GM21367 (cell line): Measurements from ENCODE around the gene C1QC.

ENCODE experiments used
- ATAC-seq: cut with Tn5 transposase; IDR thresholded peaks from one replicate; pipeline ENCODE4 v1.9.1; 2021; ENCODE audit not compliant: unreplicated experiment

C1QC gene

DNA sequence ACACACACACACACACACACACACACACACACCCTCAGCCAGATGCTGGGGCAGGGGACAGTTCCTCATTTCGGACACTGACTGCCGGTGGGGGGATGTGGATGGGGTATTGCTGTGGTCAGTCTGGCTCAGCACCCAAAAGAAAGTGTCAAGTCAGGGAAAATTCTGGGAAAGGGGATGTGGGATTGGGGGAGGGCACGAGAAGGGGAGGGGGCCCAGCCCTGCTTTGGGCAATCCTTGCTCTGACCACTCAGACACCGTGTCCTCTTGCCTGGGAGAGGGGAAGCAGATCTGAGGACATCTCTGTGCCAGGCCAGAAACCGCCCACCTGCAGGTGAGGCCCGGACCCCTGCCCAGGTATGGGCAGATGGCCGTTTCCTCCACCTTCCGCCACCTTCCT is at the start of gene C1QC:
TSS of gene C1QC (plus strand) at position 253 of the 400 bp plus-strand sequence. CDS start 391 bp downstream, outside the sequence.
- ATAC-seq, result no peak

DNA sequence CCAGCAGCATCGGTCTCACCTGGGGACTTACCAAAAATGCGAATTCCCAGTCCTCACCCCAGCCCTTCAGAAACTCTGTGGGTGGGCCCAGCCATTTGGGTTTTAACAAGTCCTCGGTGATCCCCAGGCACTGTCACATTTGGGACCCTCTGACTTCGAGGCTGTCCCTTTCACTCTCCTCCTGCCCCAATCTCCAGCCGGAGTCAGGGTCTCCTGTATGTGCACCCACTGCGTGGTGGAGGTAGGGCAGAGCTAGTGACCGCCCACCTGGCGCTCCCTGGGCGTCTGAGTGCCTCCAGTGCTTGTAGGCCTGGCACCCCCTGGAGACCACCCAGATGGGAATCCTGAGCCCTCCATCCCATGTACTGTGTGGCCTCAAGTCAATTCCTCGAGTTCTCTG is 49.0 kb upstream of the C1QC start:
- no peak for ATAC-seq

DNA sequence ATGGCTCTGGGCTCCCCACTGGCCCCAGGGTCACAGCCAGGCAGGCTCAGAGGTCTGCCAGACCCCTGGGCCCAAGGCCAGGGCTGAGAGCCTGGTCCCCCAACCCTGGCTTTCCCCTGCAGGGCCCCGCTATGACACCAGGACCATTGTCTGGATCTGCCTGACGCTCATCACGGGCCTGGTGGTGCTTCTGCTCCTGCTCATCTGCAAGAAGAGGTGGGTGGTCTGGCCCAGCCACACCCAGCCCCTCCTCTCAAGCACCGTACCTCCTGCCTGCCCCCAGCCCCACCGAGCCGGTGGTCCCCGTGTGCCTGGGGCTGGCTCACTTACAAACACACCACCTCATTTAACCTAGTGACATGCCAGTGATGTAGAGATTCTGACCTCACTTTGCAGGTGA is 48.3 kb upstream of the C1QC start:
- ATAC-seq, result no peak

DNA sequence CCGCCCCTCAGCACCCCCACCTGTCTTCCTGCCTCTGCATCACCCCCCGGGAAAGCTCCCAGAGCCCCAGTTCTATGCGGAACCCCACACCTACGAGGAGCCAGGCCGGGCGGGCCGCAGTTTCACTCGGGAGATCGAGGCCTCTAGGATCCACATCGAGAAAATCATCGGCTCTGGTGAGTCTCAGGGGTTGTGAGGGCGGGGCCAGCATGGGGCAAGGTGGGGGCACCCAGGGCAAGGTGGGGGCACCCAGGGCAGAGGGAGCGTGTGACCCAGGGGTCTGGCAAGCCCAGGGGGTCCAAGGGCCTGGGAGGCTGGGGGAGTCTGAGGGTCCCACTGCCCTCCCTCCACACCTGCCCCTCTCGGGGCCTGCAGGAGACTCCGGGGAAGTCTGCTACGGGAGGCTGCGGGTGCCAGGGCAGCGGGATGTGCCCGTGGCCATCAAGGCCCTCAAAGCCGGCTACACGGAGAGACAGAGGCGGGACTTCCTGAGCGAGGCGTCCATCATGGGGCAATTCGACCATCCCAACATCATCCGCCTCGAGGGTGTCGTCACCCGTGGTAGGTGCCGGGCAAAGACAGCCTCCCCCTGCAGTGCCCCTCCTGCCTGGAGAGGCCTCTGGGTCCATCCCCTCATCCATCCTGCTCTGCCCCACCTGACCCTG is 46.0 kb upstream of the C1QC start:
- ATAC-seq, result no peak

DNA sequence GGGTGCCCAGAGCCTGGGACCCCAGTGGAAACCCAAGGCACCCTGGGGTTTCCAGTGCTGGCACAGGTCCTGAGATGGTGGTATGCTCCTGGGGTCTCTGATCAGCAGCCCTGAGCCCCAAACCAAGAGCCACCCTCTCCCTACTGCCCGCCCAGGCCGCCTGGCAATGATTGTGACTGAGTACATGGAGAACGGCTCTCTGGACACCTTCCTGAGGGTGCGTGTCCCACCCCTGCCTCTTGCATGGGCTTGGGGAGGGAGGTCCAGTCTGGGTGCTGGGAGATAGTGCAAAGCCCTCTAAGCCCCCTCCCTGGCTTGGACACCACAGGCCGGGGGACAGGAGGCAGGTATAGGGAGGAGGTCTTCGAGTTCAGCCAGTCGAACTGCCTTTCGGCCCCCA is 45.4 kb upstream of the C1QC start:
- ATAC-seq, result no peak

DNA sequence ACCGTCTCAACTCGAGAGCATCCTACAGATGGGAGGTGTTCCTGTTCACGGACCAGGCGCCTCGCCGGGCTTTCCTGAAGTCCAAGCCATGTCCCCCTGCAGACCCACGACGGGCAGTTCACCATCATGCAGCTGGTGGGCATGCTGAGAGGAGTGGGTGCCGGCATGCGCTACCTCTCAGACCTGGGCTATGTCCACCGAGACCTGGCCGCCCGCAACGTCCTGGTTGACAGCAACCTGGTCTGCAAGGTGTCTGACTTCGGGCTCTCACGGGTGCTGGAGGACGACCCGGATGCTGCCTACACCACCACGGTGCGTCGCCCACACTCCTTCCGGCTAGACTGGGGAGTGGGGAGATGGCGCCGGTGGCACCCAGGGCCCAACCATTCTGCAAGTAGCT is 44.7 kb upstream of the C1QC start:
- ATAC-seq, result no peak

DNA sequence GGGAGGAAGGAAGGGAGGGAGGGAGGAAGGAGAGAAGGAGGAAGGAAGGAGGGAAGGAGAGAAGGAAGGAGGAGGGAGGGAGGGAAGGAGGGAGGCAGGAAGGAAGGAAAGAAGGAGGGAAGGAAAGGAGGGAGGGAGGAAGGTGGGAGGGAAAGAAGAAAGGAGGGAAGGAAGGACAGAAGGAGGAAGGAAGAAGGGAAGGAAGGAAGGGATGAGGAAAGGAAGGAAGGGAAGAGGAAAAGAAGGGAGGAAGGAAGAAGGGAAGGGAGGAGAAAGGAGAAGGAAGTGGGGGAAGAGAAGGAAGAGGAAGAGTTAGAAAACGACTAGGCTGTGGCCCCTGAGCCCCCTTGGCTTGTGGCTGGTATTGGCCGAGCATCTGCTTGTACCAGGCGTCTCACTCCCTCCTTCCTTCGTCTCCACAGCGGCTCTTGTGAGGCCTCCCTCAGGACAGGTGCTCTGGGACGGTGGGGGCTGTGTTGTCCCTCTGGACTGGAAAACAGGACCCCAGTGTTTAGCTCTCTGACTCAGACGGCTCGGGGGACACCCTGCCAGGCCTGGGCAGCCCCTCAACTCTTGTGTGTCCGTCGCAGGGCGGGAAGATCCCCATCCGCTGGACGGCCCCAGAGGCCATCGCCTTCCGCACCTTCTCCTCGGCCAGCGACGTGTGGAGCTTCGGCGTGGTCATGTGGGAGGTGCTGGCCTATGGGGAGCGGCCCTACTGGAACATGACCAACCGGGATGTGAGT is 43.2 kb upstream of the C1QC start:
- ATAC-seq, result no peak

DNA sequence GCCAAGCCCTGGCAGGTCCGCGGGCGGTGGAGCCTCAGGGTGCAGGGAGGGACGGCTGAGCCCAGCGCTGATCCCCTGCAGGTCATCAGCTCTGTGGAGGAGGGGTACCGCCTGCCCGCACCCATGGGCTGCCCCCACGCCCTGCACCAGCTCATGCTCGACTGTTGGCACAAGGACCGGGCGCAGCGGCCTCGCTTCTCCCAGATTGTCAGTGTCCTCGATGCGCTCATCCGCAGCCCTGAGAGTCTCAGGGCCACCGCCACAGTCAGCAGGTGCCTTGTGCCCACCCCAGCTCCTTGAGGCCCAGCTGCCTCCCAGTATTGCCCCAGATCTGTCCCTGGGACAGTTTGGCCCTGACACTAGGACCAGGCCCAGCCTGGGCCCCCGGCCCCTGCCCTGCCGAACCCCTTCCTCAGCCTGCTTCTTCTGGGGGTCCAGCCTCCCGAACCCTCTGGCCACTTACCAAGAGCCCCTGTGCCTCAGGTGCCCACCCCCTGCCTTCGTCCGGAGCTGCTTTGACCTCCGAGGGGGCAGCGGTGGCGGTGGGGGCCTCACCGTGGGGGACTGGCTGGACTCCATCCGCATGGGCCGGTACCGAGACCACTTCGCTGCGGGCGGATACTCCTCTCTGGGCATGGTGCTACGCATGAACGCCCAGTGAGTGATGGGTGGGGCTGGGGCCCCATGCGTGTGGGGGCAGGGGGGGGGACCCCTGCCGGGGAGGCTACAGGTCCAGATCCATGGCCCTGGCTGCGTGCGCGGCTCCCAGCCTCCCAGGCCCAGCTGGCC is 42.4 kb upstream of the C1QC start:
- ATAC-seq, result no peak

DNA sequence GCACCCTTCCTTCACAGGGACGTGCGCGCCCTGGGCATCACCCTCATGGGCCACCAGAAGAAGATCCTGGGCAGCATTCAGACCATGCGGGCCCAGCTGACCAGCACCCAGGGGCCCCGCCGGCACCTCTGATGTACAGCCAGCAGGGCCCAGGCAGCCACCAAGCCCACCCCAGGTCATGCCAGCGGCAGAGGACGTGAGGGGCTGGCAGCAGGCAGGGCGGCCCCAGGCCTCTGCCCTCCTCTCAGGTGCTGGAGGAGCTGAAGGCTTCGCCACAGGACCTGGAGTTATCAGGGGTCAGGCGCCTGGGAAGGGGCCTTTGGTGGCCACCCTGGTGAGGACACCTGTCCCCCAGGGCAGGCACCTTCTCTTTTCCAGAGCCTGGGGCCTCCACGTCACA is 41.8 kb upstream of the C1QC start:
- no peak for ATAC-seq

DNA sequence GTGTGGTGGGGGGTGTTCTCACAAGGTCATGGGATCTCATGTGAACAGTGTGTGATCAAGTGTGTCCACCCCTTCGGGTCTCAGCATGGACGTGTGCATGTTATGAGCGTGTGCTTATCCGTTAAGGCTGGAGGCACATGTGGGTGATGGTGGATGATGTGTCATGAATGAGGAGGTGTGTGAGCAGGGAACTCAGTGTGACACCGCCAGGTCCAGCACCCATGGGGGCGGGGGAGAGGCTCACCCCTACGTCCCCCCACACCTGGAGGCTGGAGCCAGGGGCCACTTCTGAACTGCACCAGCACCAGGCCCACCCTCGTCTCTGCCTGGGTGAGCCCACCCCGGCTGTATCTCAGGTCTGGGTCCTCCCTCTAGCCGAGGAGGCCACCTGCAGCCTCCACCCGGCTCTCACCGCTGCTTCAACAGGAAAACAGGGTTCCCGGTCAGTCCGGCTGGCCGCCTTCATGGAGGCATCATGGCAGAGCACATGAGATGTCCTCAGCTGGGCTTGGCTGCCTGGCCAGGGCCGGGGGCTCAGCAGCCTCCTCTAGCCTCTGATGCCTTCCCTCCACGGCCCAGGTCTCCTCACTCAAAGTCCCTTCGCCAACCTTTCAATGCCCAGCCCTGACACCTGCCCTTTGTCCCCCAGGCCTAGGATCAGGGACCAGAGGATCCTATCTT is 41.2 kb upstream of the C1QC start:
- no peak for ATAC-seq

DNA sequence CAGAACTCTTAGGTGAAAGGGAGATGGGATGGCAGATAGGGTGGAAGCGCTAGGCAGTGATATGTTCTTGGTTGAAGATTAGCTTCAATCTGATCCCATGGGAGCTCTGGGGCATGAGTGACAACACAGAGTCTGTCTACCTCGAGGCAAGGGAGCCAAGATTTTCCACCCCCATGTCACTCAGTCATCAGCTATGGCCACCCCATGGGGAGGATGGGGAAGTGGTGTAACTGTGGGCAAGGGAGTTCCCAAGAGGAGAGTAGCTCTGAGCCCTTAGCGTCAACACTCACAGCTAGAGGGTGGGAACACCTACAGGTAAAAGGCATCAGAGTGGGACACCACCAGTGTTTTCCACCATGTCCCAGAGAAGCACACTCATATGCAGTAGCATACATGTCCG is 37.3 kb upstream of the C1QC start:
- ATAC-seq, result no peak

DNA sequence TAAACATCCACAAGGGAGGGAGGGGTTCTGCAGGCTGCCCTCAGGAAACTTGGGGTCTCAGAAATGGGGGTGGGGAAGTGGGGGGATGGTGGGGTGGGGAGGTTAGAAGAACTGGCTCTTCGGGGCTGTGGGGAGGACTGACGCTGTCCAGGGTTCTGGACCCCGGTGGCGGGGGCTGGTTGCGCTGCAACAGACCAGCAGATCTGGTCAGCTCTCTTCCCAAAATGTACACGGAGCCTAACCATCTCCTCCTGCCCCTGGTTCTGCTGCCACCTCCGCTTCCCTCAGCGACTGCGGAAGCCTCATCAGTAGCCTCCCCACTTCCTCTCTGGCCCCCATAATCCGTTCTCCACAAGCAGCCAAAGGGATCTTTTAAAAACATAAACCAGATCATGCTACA is 36.3 kb upstream of the C1QC start:
- no peak for ATAC-seq

DNA sequence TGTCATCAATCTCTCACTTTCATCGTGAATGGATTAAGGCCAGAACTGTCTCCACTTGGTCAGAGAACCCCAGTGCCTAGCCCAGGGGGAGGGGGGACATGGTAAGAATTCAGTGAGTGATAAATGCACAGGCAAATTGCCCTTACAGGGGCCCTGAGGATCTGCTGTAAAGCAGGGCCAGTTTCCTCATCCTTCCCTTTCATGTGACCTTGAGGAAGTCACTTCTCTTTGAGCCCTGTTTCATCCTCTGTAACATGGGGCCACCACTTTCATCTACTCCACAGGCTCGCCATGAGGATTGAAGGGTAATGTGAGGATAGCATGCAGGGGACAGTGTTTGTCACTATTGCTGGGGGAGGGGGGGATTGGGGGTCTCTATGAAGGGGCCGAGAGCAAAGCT is 35.1 kb upstream of the C1QC start:
- no peak for ATAC-seq

DNA sequence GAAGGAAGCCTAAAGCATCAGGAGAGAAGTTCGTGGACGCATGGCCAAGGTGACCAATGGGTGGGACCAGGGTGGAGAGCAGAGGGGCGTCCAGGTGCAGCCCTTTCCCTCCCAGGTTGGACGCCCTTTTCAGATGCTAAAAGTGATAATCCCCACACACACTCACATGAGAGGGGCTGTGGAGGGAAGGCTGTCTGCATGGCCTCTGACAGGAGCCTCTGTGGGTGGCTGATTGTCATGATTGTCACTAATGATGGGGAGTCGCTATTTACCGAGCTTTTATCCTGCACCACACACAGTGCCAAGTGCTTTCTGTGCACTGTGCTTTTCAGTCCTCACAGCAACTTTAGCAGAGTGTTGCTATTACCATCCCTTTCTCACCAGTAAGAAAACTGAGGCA is 34.1 kb upstream of the C1QC start:
- no peak for ATAC-seq

DNA sequence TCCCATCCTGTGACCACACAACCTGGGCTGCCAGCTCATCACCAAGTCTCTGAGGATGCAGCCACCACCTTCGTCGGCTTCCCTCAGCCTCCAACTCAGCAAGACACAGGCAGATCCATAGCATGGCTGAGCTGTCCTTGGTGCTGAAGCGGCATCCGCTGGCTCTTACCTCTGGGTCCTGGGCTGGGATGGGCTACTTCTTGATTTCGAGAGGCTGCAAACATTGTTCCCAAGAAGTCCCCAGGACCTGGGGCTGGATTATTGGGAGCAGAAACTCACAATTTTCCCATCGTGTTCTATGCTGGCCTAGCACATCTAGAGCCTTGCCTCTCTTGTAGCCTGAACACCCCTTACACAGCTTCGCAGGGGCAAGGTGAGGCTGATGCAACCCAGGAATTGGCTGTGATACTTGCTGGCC is 31.9 kb upstream of the C1QC start:
- no peak for ATAC-seq

DNA sequence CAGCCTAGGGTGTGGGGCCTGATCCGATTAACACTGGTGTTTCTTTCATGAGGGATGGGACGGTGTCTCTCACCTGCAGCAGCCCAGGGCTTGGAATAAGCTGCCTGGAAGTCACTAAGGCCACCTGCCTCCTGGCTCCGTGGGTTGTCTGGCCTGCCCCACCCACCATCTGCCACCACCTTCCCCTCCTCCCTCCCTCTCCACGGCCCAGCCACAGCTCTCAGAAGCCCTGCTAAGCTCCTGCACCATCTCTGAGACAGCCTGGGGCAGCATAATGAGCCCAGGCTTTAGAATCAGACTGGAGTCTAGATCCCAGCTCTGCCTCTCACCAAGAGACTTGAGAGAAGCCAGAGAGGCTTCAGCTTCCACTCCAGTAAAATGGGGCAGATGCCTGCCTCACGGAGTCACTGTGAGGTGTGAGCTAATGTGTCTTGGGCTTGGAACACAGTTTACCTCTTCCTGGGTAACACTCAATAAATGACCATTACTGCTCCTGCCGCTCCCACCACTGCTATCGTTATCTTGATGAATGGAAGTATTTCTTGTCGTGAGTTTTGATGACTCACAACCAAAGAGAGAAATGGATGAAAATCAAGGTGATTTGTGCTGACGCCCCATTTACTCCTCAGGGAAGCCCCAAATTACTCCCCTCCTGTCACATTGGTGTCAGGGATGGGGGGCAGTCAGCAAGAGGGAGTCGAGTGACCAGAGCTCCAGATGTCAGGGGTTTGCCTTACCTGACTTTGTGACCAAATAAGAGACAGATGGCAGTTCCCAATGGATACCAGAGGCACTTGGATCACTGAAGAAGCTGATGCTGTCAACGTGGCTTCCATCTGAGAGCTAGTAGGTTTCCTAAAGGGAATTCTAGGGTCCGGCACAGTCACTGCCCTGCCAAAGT is 30.5 kb upstream of the C1QC start:
- no peak for ATAC-seq

DNA sequence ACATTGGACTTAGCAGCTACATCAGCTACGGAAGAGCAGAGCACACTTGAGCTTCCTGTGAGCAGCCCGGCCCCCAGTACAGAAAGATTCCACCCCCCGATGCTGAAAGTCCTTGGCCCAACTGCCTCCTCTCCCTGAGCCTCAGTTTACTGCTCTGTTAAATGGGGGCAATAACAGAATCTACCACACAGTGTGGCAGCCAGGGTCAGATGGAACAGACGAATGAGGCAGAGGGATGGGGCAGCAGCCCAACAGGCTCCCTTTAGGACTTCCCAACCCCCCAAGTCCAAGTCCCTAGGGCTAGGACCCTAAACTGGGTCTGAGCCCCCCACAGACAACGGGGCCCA is 29.9 kb upstream of the C1QC start:
- no peak for ATAC-seq

DNA sequence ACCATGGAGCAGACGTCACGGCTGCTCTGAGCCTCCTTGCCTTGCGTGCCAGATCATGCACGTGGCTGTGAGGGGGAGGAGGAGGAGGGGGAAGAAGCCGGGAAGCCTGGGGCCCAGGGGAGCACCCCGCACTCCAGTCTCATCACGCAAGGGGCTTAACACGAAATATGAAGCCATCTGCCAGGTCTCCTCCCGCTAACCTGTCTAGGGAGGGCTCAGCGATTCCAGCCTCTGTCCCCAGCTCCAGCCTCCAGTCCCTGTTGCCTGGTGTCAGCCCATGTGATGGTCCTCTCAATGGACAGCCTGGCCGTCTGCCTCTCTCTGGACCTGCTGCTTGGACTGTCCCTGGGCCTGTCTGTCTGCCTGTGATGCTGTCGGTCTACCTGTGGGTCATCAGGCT is 29.5 kb upstream of the C1QC start:
- ATAC-seq, result no peak

DNA sequence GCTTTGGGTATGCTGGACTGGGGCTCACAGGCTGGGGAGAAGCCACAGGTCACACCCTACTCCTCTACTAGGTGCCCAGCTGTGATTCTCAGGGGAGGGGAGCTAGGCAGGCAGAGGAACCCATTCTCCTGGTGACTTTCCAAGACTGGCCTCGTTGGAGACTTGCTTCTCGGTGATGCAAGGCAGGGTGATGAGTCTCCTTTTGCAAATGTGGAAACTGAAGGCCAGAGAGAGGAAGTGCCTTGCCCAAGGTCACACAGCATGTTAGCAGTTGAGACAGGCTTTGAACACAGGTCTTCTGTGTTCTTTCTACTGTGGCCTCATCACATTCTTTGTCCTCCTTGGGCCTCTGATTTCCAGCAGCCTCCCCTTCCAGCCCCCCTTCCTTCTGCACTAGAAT is 27.5 kb upstream of the C1QC start:
- no peak for ATAC-seq

DNA sequence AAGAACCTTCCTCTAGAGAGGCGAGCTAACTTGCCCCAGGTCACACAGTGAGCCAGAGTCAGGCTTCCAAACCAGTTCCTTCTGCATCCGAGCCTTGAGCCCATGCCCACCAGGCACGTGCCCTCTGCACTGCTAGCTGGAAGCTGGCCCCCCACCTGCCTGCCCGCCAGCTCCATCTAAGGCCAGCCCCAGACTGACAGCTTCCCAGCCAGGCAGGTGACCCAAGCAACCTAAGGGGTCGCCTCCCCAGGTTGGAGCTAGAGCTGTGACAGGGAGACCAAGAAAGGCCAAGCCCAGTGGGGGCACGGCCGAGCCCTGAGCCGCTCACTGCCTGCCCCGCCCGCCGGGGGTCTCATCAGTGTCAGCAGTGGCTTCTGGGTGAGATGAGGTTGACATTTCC is 26.9 kb upstream of the C1QC start:
- no peak for ATAC-seq

DNA sequence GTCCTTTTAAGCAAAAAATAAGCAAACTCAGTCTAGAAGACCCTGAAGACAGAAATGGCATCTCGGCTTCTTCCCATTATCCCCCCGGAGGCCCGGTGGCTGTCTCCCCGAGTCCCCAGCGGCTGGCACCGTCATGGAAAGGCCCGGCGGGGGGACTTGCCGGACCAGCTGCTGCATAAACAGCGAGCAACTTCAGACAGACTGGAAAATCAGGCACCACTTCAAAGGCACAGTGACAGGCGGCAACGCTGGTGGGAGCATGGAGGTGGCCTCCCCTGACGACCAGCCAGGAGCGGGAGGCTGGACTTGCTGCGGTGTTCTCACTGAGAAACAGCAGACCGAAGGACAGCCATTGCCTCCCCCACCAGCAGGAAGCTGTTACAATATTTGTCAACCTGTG is 25.4 kb upstream of the C1QC start:
- no peak for ATAC-seq
